Caco-2 (cell line): ENCODE results near the gene NUMBL. TPM values are rescaled to one million over a fixed set of nuclear protein-coding genes. Genes with fewer than 3 reads are reported as not detected.

Experiments used
- BruUV-seq: library from RNA; stranded (reverse); fragments of 400-500 nt; replicated peaks from 2 replicates; lab custom pipeline; 2021; lab: Mats Ljungman, UMichigan
- CTCF ChIA-PET: fragments of 300-600 bp; sonication (Branson Sonifier 250); formaldehyde crosslinking; loops from one replicate; lab custom pipeline; 2022; ENCODE audit warnings: antibody characterized with exemption; lab: Charles Lee
- POLR2A ChIA-PET: fragments of 300-600 bp; sonication (Branson Sonifier 250); formaldehyde crosslinking; loops from one replicate; lab custom pipeline; 2022; ENCODE audit warnings: antibody characterized with exemption; lab: Charles Lee
- DNase-seq, 2 experiments: peaks; one replicate each; pipeline versions ENCODE4 v3.0.0 to v3.0.0-alpha.2; 2020 to 2022
- H3K27me3 ChIP-seq: replicated peaks from 2 replicates; pipeline ENCODE4 v1.6.0; 2011; ENCODE audit warnings: low read length; ENCODE audit not compliant: control insufficient read depth, insufficient read depth
- H3K36me3 ChIP-seq: 2 replicates; pipeline ENCODE4 v1.5.1; 2011; ENCODE audit warnings: low read length; ENCODE audit not compliant: control insufficient read depth, insufficient read depth
- H3K4me1 ChIP-seq: fragments of 250-450 bp; sonication (Bioruptor Pico); 2 replicates; pipeline ENCODE4 v1.5.1; 2020; ENCODE audit warnings: mild to moderate bottlenecking
- H3K4me3 ChIP-seq: 2 replicates; pipeline ENCODE4 v1.5.1; 2011; ENCODE audit warnings: low read depth, mild to moderate bottlenecking, control low read depth, low read length
- H3K9me3 ChIP-seq: fragments of 250-450 bp; sonication (Bioruptor Pico); 2 replicates; pipeline ENCODE4 v1.5.1; 2020; ENCODE audit warnings: mild to moderate bottlenecking, moderate library complexity
- H3K27ac Mint-ChIP-seq: one replicate; pipeline ENCODE4 v1.8.0; 2022; ENCODE audit warnings: mixed read lengths; ENCODE audit not compliant: unreplicated experiment
- H3K27me3 Mint-ChIP-seq: one replicate; pipeline ENCODE4 v1.8.0; 2022; ENCODE audit warnings: mixed read lengths; ENCODE audit not compliant: insufficient read depth, unreplicated experiment
- H3K36me3 Mint-ChIP-seq: one replicate; pipeline ENCODE4 v1.8.0; 2022; ENCODE audit warnings: mild to moderate bottlenecking, mixed read lengths; ENCODE audit not compliant: insufficient read depth, unreplicated experiment
- H3K4me1 Mint-ChIP-seq: one replicate; pipeline ENCODE4 v1.8.0; 2022; ENCODE audit warnings: low read depth, mixed read lengths; ENCODE audit not compliant: unreplicated experiment
- H3K4me3 Mint-ChIP-seq: one replicate; pipeline ENCODE4 v1.8.0; 2022; ENCODE audit warnings: mild to moderate bottlenecking, moderate library complexity, mixed read lengths; ENCODE audit not compliant: unreplicated experiment
- H3K9me3 Mint-ChIP-seq: one replicate; pipeline ENCODE4 v1.8.0; 2022; ENCODE audit warnings: mixed read lengths; ENCODE audit not compliant: unreplicated experiment
- CTCF ChIP-seq, 2 experiments: fragments of 200-600 bp in 1 of 2; IDR thresholded peaks; 1 replicate in 1 of 2; 2 replicates in 1 of 2; pipeline versions ENCODE4 v1.5.1 to v1.8.0; 2011 to 2022; ENCODE audit warnings: antibody characterized with exemption in 1 of 2, control low read depth in 1 of 2, inconsistent platforms in 1 of 2, low read depth in 1 of 2, low read length in 1 of 2, mild to moderate bottlenecking in 1 of 2, moderate library complexity in 1 of 2; ENCODE audit not compliant: insufficient read depth in 1 of 2, severe bottlenecking in 1 of 2, unreplicated experiment in 1 of 2
- intact Hi-C: fragments of 100-400 bp; cut with micrococcal nuclease; formaldehyde crosslinking; loops from one replicate; pipeline ENCODE4 v1.10.0; 2022; ENCODE audit not compliant: unreplicated experiment
- total RNA-seq: library from RNA; stranded (reverse); gene quantifications from 2 replicates; pipeline ENCODE4 v1.2.3, GENCODE V29; 2022

NUMBL gene
- total RNA-seq, 1 experiment from 2014 or later, result 22.0 TPM

- H3K4me3 Mint-ChIP-seq, result peak overlapping the region; percentile 84
- no peak for TF ChIP-seq CTCF (IDR thresholded peaks at IDR 0.05; ENCODE audit: insufficient read depth in 1 of 2, low read depth in 1 of 2, low read length in 1 of 2, severe bottlenecking in 1 of 2, unreplicated experiment in 1 of 2)
- peaks cover 6% of the 10 kb centered on the region; the same call in 1 of the 2 replicates for H3K4me1 ChIP-seq
- peak overlapping the region; percentile 93 for H3K27ac Mint-ChIP-seq
- H3K27me3 ChIP-seq, result no peaks in the 10 kb centered on the region
- H3K4me1 Mint-ChIP-seq, result peaks cover 18% of the 10 kb centered on the region
- intact Hi-C loops, result loop anchor here (1.0 to 2.0 kb wide), 3 partner anchors 35 to 83 kb away; partner anchors contain the start of genes EGLN2 and SNRPA
- BruUV-seq, result no TSS peak
- CTCF ChIA-PET, result no interaction called here
- H3K9me3 Mint-ChIP-seq, result no peaks in the 10 kb centered on the region
- POLR2A ChIA-PET, result interaction anchor here (0.5 to 2.4 kb wide), 7 partner anchors 9 to 62 kb away, joined by 3 to 33 read pairs (median 5); partner anchors contain the start of genes ACTMAP, NUMBL, RAB4B and SNRPA
- DNase-seq, result peak in 1 of 2 experiments; percentile 24
- H3K27me3 Mint-ChIP-seq, result no peaks in the 10 kb centered on the region
- H3K36me3 Mint-ChIP-seq, result peaks cover 67% of the 10 kb centered on the region
- H3K4me3 ChIP-seq, result peak overlapping the region; percentile 67
- H3K9me3 ChIP-seq, result no peaks in the 10 kb centered on the region
- peaks cover 3% of the 10 kb centered on the region for H3K36me3 ChIP-seq
Measured at GRCh38 chr19:40716031-40716481, 25.6 kb upstream of the NUMBL start.

GRCh38 chr19:40714441-40715299 is 24.2 kb upstream of the NUMBL start:
- POLR2A ChIA-PET, result no interaction called here
- H3K4me3 ChIP-seq, result peak overlapping the region; percentile 67
- peak; percentile 94 to 97 for DNase-seq
- Mint-ChIP-seq H3K27me3 (no peaks in the 10 kb centered on the region), H3K36me3 (peaks cover 71% of the 10 kb centered on the region), H3K27ac (peak overlapping the region; percentile 93), H3K4me1 (peaks cover 8% of the 10 kb centered on the region), H3K9me3 (no peaks in the 10 kb centered on the region), H3K4me3 (peak overlapping the region; percentile 84)
- no TSS peak for BruUV-seq
- CTCF ChIA-PET, result interaction anchor here (0.6 kb wide), 1 partner anchor 622 kb away, joined by 7 read pairs; no protein-coding TSS in a partner anchor
- no peaks in the 10 kb centered on the region for H3K9me3 ChIP-seq
- TF ChIP-seq CTCF (IDR thresholded peaks at IDR 0.05; ENCODE audit: insufficient read depth in 1 of 2, low read depth in 1 of 2, low read length in 1 of 2, severe bottlenecking in 1 of 2, unreplicated experiment in 1 of 2), result no peak
- intact Hi-C loops, result loop anchor here (1.0 kb wide), 1 partner anchor 24 kb away; the partner anchor contains the start of gene NUMBL
- H3K4me1 ChIP-seq, result peaks cover 3% of the 10 kb centered on the region; the same call in 1 of the 2 replicates
- H3K36me3 ChIP-seq, result peaks cover 4% of the 10 kb centered on the region
- H3K27me3 ChIP-seq, result no peaks in the 10 kb centered on the region

- TF ChIP-seq CTCF (IDR thresholded peaks at IDR 0.05; ENCODE audit: insufficient read depth in 1 of 2, low read depth in 1 of 2, low read length in 1 of 2, severe bottlenecking in 1 of 2, unreplicated experiment in 1 of 2), result no peak
- ChIA-PET POLR2A (no interaction called here), CTCF (no interaction called here)
- Mint-ChIP-seq H3K4me1 (peaks cover 8% of the 10 kb centered on the region), H3K27me3 (no peaks in the 10 kb centered on the region), H3K27ac (no peak overlapping the region), H3K4me3 (peak overlapping the region; percentile 84), H3K36me3 (peaks cover 74% of the 10 kb centered on the region), H3K9me3 (no peaks in the 10 kb centered on the region)
- Histone ChIP-seq H3K4me1 (no peaks in the 10 kb centered on the region), H3K36me3 (peaks cover 4% of the 10 kb centered on the region), H3K9me3 (no peaks in the 10 kb centered on the region), H3K27me3 (no peaks in the 10 kb centered on the region), H3K4me3 (no peak overlapping the region)
- intact Hi-C loops, result no loop called here
- DNase-seq, result no peak
- BruUV-seq, result no TSS peak
Measured at GRCh38 chr19:40713939-40714338, 23.5 kb upstream of the NUMBL start.
